Epithelial cell of umbilical artery (primary cell): ENCODE measurements around the gene CD38. TPM values are rescaled to one million over a fixed set of nuclear protein-coding genes. Genes with fewer than 3 reads are reported as not detected.

Experiments used
- total RNA-seq: library from RNA; depleted of rRNA; stranded (reverse); fragments of >200 nt; gene quantifications from 2 replicates; pipeline ENCODE4 v1.2.3, GENCODE V29; 2014

CD38 gene
- under 0.01 TPM in 1 of 2 replicates, not detected in the other for total RNA-seq

GRCh38 chr4:15778289-15779241, at the start of gene CD38:
CD38 (plus strand) TSS chr4:15778328; CDS start chr4:15778415, 87 bp downstream.

Other genes with a start within 250 kb of the CD38 start
- 76.7 and 173 TPM in 2 replicates for gene FBXL5, start 123.0 kb upstream of the CD38 start, total RNA-seq
- 14.6 and 16.1 TPM in 2 replicates for gene FAM200B, start 96.5 kb upstream of the CD38 start, total RNA-seq
- 5.2 and 6.5 TPM in 2 replicates for gene BST1, start 75.3 kb upstream of the CD38 start, total RNA-seq
- gene FGFBP1, start 160.4 kb downstream of the CD38 start, total RNA-seq: not detected in 2 replicates
- not detected in 2 replicates for gene FGFBP2, start 184.8 kb downstream of the CD38 start, total RNA-seq